ENCODE measurements around the gene COG4.
"Not testable (repeated sequence)": the region's sequence is repeated elsewhere in the genome, so short reads cannot be mapped to it uniquely, and the experiment has no call there.

The COG4 gene

DNA sequence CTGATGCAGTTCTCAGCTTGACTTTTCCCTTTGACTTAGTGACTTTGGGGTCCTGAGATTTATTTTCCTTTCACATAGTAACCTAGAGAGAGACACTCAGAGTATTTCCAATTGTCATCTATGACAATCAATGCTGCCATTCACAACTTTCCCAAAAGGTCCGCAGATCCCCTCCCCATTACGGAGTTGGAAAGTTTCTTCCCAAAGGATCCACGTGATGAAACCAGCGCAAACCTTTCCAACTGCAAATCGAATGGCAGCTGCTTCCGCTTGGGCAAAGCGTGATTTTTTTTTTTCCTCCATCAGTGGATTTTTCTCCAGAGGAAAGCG lies 69.5 kb downstream of the COG4 start:
- DNase-seq = no peak

- DNase-seq = no peak
Observed at GRCh38 chr16:70453117-70453891, 70.0 kb downstream of the COG4 start.

DNA sequence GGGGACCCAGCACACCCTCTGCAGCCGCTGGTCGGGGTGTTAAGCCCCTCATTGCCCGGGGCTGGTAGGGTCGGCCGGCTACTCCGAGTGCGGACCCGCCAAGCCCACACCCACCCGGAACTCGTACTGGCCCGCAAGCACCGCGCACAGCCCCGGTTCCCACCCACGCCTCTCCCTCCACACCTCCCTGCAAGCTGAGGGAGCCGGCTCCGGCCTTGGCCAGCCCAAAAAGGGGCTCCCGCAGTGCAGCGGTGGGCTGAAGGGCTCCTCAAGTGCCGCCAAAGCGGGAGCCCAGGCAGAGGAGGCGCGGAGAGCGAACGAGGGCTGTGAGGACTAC lies 72.4 kb downstream of the COG4 start:
- not testable (repeated sequence) for DNase-seq

- DNase-seq = not testable (repeated sequence)
Observed at GRCh38 chr16:70450142-70451003, 73.0 kb downstream of the COG4 start.

DNA sequence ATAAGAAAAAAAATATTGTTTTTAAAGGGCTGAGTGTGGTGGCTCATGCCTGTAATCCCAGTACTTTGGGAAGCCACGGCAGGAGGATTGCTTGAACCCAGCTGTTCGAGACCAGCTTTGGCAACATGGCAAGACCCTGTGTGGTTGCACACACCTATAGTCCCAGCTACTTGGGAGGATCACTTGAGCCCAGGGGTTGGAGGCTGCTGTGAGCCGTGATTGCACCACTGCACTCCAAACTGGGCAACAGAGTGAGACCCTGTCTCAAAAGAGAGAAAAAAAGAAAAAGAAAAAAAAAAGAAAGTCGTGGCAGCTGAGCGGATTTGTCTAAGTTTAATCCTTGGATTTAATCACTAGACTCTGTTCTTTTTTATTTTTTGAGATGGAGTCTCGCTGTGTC lies 75.3 kb downstream of the COG4 start:
- no peak for DNase-seq

- no peak for DNase-seq
Observed at GRCh38 chr16:70444249-70445063, 78.9 kb downstream of the COG4 start.

GRCh38 chr16:70442344-70442743 lies 81.0 kb downstream of the COG4 start:
- DNase-seq = no peak

- no peak for DNase-seq
Observed at GRCh38 chr16:70441406-70441990, 81.9 kb downstream of the COG4 start.

GRCh38 chr16:70440009-70440692 lies 83.2 kb downstream of the COG4 start:
- no peak for DNase-seq

- DNase-seq = peak; percentile 88 to 89
Observed at GRCh38 chr16:70438969-70439862, 84.1 kb downstream of the COG4 start, which contains the start of gene ST3GAL2. Gene ST3GAL2, minus strand, starts transcription at chr16:70439100. Its CDS starts 40,570 bp downstream, at chr16:70398530.

GRCh38 chr16:70438585-70438968 lies 84.8 kb downstream of the COG4 start:
- no peak for DNase-seq

- DNase-seq = no peak
Observed at GRCh38 chr16:70437582-70438557, 85.5 kb downstream of the COG4 start.

DNA sequence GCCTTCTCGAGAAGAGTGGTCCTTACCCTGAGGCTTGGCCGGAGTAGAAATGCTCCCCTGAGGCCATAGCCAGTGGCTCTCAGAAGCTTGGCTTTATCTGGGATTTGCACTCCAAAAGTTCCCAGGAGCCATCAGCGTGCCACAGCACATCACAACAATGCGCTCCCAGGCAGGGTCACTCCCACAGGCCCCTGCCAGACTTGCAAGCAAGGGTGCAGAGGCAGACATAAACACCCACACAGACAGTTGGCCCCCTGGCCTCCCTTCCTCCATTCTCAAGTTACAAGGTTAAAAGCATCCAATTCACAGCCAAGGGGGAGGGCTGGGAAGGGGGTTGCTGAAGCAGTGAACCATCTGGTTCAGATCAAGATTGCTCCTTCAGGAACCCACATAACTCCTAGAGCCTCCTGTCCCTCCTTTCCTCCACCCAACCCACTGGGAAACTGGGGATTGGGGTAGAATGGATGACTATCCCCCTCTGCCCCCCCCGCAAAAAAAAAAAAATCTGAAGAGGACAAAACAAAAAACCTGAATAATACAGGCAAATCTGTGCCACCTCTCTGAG lies 86.3 kb downstream of the COG4 start:
- DNase-seq = no peak

- DNase-seq = no peak
Observed at GRCh38 chr16:70434484-70435260, 88.7 kb downstream of the COG4 start.

DNA sequence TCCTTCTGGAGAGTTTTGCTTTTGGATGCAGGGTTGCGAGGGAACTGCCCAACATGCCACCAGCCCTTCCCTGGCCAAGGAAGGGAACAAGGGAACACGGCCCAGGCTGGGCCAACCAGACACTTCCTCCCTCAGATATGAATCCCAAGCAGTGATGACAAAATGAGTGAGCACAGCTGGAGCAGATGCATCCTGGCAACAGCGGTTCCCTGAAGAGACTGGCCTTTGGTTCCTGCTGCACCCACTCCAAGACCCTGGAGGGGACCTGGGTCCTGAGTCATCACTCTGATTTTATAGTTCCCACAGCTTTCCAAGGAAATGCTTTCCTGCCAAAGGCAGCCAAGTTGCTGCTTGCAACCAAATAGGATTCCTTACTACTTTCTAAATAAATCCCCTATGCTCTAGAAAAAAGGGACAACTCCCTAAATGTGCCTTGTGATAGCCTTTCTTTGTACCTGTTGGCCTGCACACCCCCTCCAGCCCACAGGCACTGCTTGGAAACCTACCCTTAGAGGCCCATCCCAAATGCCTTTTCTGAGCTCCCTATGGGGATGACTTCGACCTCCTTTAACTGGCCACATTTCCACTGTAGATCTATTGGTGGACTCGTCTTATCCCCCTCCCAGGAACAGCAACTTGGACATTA lies 89.8 kb downstream of the COG4 start:
- no peak for DNase-seq

- no peak for DNase-seq
Observed at GRCh38 chr16:70432723-70433457, 90.5 kb downstream of the COG4 start.

- DNase-seq = no peak
Observed at GRCh38 chr16:70432356-70432722, 91.0 kb downstream of the COG4 start.
